H1 (cell line): ENCODE measurements around the gene NEUROD6. TPM values are rescaled to one million over a fixed set of nuclear protein-coding genes. Genes with fewer than 3 reads are reported as not detected.

Experiments used
- CTCF ChIA-PET: fragments of 300-600 bp; sonication (Branson Sonifier 250); formaldehyde crosslinking; loops from one replicate; lab custom pipeline; 2021; ENCODE audit not compliant: partially characterized antibody; lab: Charles Lee
- POLR2A ChIA-PET: fragments of 300-600 bp; sonication (Branson Sonifier 250); formaldehyde crosslinking; loops from one replicate; lab custom pipeline; 2021; ENCODE audit warnings: inconsistent platforms; ENCODE audit not compliant: partially characterized antibody; lab: Charles Lee
- DNase-seq, 2 experiments: peaks; one replicate each; pipeline versions ENCODE4 v3.0.0 to v3.0.0-alpha.2; 2010 to 2022; ENCODE audit warnings: low spot score in 2 of 2, low read depth in 1 of 2, mixed read lengths in 1 of 2
- FAIRE-seq: peaks from 2 replicates; lab custom pipeline; 2011; peaks lifted over from hg19 to GRCh38; lab: Jason Lieb, UNC
- H2AFZ ChIP-seq: 2 replicates; pipeline ENCODE4 v1.8.1; 2012; ENCODE audit warnings: low read length, inconsistent platforms
- H2AK5ac ChIP-seq: 2 replicates; pipeline ENCODE4 v1.6.1; 2013; ENCODE audit warnings: low read depth, low read length
- H2BK120ac ChIP-seq: replicated peaks from 2 replicates; pipeline ENCODE3; 2013; ENCODE audit warnings: low read depth, low read length, inconsistent platforms
- H2BK12ac ChIP-seq: 2 replicates; pipeline ENCODE4 v1.6.1; 2013; ENCODE audit warnings: low read depth, low read length
- H2BK15ac ChIP-seq: 2 replicates; pipeline ENCODE4 v1.6.1; 2013; ENCODE audit warnings: low read length
- H2BK20ac ChIP-seq: 2 replicates; pipeline ENCODE4 v1.6.1; 2013; ENCODE audit warnings: low read length
- H2BK5ac ChIP-seq: 2 replicates; pipeline ENCODE4 v1.6.1; 2013; ENCODE audit warnings: low read depth, low read length
- H3K14ac ChIP-seq: 2 replicates; pipeline ENCODE4 v1.6.1; 2013; ENCODE audit warnings: inconsistent platforms; ENCODE audit not compliant: insufficient read length
- H3K18ac ChIP-seq: 2 replicates; pipeline ENCODE4 v1.6.1; 2013; ENCODE audit warnings: low read length; ENCODE audit errors: extremely low read depth
- H3K23ac ChIP-seq: 2 replicates; pipeline ENCODE4 v1.6.1; 2013; ENCODE audit warnings: inconsistent platforms; ENCODE audit not compliant: insufficient read length
- H3K23me2 ChIP-seq: 2 replicates; pipeline ENCODE4 v1.6.1; 2013; ENCODE audit warnings: low read depth, low read length
- H3K27ac ChIP-seq: 2 replicates; pipeline ENCODE4 v1.6.1; 2011; ENCODE audit warnings: low read depth, low read length, inconsistent platforms
- H3K27me3 ChIP-seq, 4 experiments: replicated peaks in 1 of 4; 1 replicate in 1 of 4; 2 replicates in 3 of 4; pipeline versions ENCODE4 v1.6.1 to v1.8.1; 2011 to 2013; ENCODE audit warnings: low read length in 3 of 4, mild to moderate bottlenecking in 3 of 4, inconsistent platforms in 2 of 4, mixed read lengths in 2 of 4, moderate library complexity in 1 of 4; ENCODE audit not compliant: control insufficient read depth in 3 of 4, insufficient read depth in 3 of 4; ENCODE audit errors: extremely low read depth in 1 of 4
- H3K36me3 ChIP-seq, 4 experiments: 2 replicates each; pipeline versions ENCODE4 v1.6.1 to v1.8.1; 2011 to 2013; ENCODE audit warnings: mild to moderate bottlenecking in 4 of 4, low read length in 3 of 4, moderate library complexity in 2 of 4, control low read depth in 1 of 4, inconsistent platforms in 1 of 4; ENCODE audit not compliant: insufficient read depth in 4 of 4, control insufficient read depth in 2 of 4
- H3K4ac ChIP-seq: replicated peaks from 2 replicates; pipeline ENCODE3; 2013; ENCODE audit warnings: low read length, low read depth, mixed read lengths, inconsistent platforms; ENCODE audit not compliant: insufficient read length
- H3K4me1 ChIP-seq, 4 experiments: replicated peaks in 1 of 4; 1 replicate in 1 of 4; 2 replicates in 3 of 4; pipeline versions ENCODE4 v1.6.1 to v1.8.1; 2011 to 2013; ENCODE audit warnings: low read length in 3 of 4, inconsistent platforms in 2 of 4, mixed read lengths in 1 of 4; ENCODE audit not compliant: insufficient read depth in 4 of 4, control insufficient read depth in 3 of 4
- H3K4me2 ChIP-seq, 2 experiments: 2 replicates each; pipeline versions ENCODE4 v1.6.1 to v1.8.1; 2011 to 2013; ENCODE audit warnings: low read depth in 2 of 2, low read length in 2 of 2, control low read depth in 1 of 2, inconsistent platforms in 1 of 2, mild to moderate bottlenecking in 1 of 2; ENCODE audit not compliant: insufficient read depth in 1 of 2
- H3K4me3 ChIP-seq, 4 experiments: fragments of 200-600, 300-600 bp in 1 of 4; sonication (generic), shearing (Covaris generic), sonication (Bioruptor Twin) in 1 of 4; 2 replicates each; pipeline versions ENCODE4 v1.5.1 to v1.8.1; 2011 to 2016; ENCODE audit warnings: low read length in 4 of 4, low read depth in 3 of 4, control low read depth in 2 of 4, inconsistent platforms in 2 of 4, mild to moderate bottlenecking in 2 of 4, mixed read lengths in 1 of 4, moderate library complexity in 1 of 4; ENCODE audit not compliant: insufficient read depth in 2 of 4; ENCODE audit errors: extremely low read depth in 1 of 4
- H3K56ac ChIP-seq: replicated peaks from 2 replicates; pipeline ENCODE3; 2013; ENCODE audit warnings: low read depth, mild to moderate bottlenecking, mixed read lengths, low read length, inconsistent platforms; ENCODE audit not compliant: insufficient read length
- H3K79me1 ChIP-seq: 2 replicates; pipeline ENCODE4 v1.6.1; 2013; ENCODE audit warnings: low read depth, low read length, control low read depth
- H3K79me2 ChIP-seq, 2 experiments: 2 replicates each; pipeline versions ENCODE4 v1.6.1 to v1.8.1; 2012 to 2013; ENCODE audit warnings: low read length in 2 of 2, mild to moderate bottlenecking in 2 of 2, inconsistent platforms in 1 of 2; ENCODE audit not compliant: insufficient read depth in 2 of 2, control insufficient read depth in 1 of 2
- H3K9ac ChIP-seq, 4 experiments: replicated peaks in 1 of 4; 1 replicate in 1 of 4; 2 replicates in 3 of 4; pipeline versions ENCODE4 v1.6.1 to v1.8.1; 2011 to 2013; ENCODE audit warnings: low read depth in 3 of 4, low read length in 3 of 4, control low read depth in 2 of 4, mild to moderate bottlenecking in 2 of 4, moderate library complexity in 2 of 4, inconsistent platforms in 1 of 4; ENCODE audit errors: extremely low read depth in 1 of 4
- H3K9me3 ChIP-seq, 2 experiments: 2 replicates each; pipeline versions ENCODE4 v1.6.1 to v1.8.1; 2012 to 2013; ENCODE audit warnings: mild to moderate bottlenecking in 2 of 2, moderate library complexity in 2 of 2, control low read depth in 1 of 2, inconsistent platforms in 1 of 2, low read depth in 1 of 2, low read length in 1 of 2, mixed read lengths in 1 of 2; ENCODE audit not compliant: insufficient read depth in 2 of 2
- H4K20me1 ChIP-seq, 2 experiments: replicated peaks in 1 of 2; 2 replicates each; pipeline versions ENCODE3 to v1.8.1; 2011 to 2013; ENCODE audit warnings: inconsistent platforms in 2 of 2, low read length in 2 of 2, mild to moderate bottlenecking in 1 of 2; ENCODE audit not compliant: insufficient read depth in 2 of 2, control insufficient read depth in 1 of 2
- H4K5ac ChIP-seq: 2 replicates; pipeline ENCODE4 v1.6.1; 2013; ENCODE audit warnings: low read length, low read depth, mixed read lengths, inconsistent platforms; ENCODE audit not compliant: insufficient read length
- H4K8ac ChIP-seq: 2 replicates; pipeline ENCODE4 v1.8.0; 2013; ENCODE audit warnings: mild to moderate bottlenecking, moderate library complexity, low read length, inconsistent platforms; ENCODE audit not compliant: insufficient read depth; ENCODE audit errors: extremely low read depth
- H4K91ac ChIP-seq: replicated peaks from 2 replicates; pipeline ENCODE3; 2013; ENCODE audit warnings: low read length, mixed read lengths, inconsistent platforms; ENCODE audit not compliant: insufficient read length
- CREB1 ChIP-seq: IDR thresholded peaks from 2 replicates; pipeline ENCODE4 v1.6.1; 2012; ENCODE audit warnings: inconsistent platforms
- NANOG ChIP-seq: IDR thresholded peaks from 2 replicates; pipeline ENCODE4 v1.6.1; 2011; ENCODE audit warnings: low read length, low read depth, mild to moderate bottlenecking, inconsistent platforms; ENCODE audit not compliant: insufficient read depth, poor library complexity, severe bottlenecking
- NRF1 ChIP-seq: IDR thresholded peaks from 2 replicates; pipeline ENCODE4 v1.6.1; 2011; ENCODE audit warnings: mild to moderate bottlenecking, low read depth, low read length, improper control_type of control experiment
- RBBP5 ChIP-seq: IDR thresholded peaks from 2 replicates; pipeline ENCODE4 v1.7.1; 2012; ENCODE audit warnings: low read depth, mild to moderate bottlenecking, inconsistent platforms, low read length, moderate library complexity, borderline replicate concordance
- SP1 ChIP-seq: IDR thresholded peaks from 2 replicates; pipeline ENCODE4 v1.6.1; 2011; ENCODE audit warnings: low read depth, low read length
- WGBS, 2 experiments: shearing (Covaris generic) in 1 of 2; methylation state at CpG; one replicate each; pipeline versions ENCODE4 v1.1.6 to v1.1.7; 2013 to 2015; ENCODE audit warnings: low lambda C conversion rate in 2 of 2, mixed read lengths in 2 of 2, inconsistent platforms in 1 of 2, low coverage in 1 of 2, missing lambda C conversion rate in 1 of 2; ENCODE audit not compliant: insufficient replicate concordance in 2 of 2, insufficient coverage in 1 of 2, insufficient read length in 1 of 2; ENCODE audit errors: extremely low coverage in 1 of 2, missing lambda C conversion rate in 1 of 2; 5-methylcytosine and 5-hydroxymethylcytosine counted together
- polyA plus RNA-seq, 7 experiments: library from polyadenylated mRNA; depleted of rRNA in 3 of 7; stranded (reverse) in 5 of 7; unstranded in 2 of 7; fragments of >200 nt in 5 of 7; fragments of 200-250 nt in 2 of 7; gene quantifications; 1 replicate in 5 of 7; 2 replicates in 1 of 7; 4 replicates in 1 of 7; pipeline versions ENCODE4 v1.2.1 to v1.2.3, GENCODE V29; 2011 to 2013; ENCODE audit warnings: missing spikeins in 2 of 7, mixed read lengths in 2 of 7
- total RNA-seq: library from RNA; stranded (reverse); fragmentation: NEBNext Ultra II Directional; extraction: Animal tissue kit (Norgen Biotek cat#: 25700); gene quantifications from 2 replicates; pipeline ENCODE4 v1.2.1, GENCODE V29; 2021

NEUROD6 gene
- total and polyA plus RNA-seq, 2 of the 8 experiments (the other 6 are each of a cell fraction or from before 2014, with no cell fraction given), result not detected

GRCh38 chr7:31309407-31309806 is 31.1 kb downstream of the NEUROD6 start:
- no peak overlapping the region for H4K5ac ChIP-seq
- H3K4me1 ChIP-seq, result no peaks in the 10 kb centered on the region
- H3K4ac ChIP-seq, result no peak overlapping the region
- H4K8ac ChIP-seq, result no peak overlapping the region
- no peak for DNase-seq
- H2BK120ac ChIP-seq, result no peak overlapping the region
- H3K27ac ChIP-seq, result no peak overlapping the region
- no peaks in the 10 kb centered on the region for H3K79me2 ChIP-seq
- ChIA-PET POLR2A (no interaction called here), CTCF (interaction anchor here (0.8 kb wide), 1 partner anchor 27 kb away, joined by 3 read pairs; no protein-coding TSS in a partner anchor)
- H3K23ac ChIP-seq, result no peak overlapping the region
- no peak overlapping the region for H2BK15ac ChIP-seq
- H3K4me2 ChIP-seq, result no peak overlapping the region
- H2AFZ ChIP-seq, result no peak overlapping the region
- no peaks in the 10 kb centered on the region for H3K23me2 ChIP-seq
- no peak for TF ChIP-seq NRF1
- no peak for TF ChIP-seq RBBP5
- no peak for TF ChIP-seq NANOG
- TF ChIP-seq CREB1, result no peak
- TF ChIP-seq SP1, result no peak
- no peak overlapping the region for H2BK20ac ChIP-seq
- H3K4me3 ChIP-seq, result no peak overlapping the region
- no peak overlapping the region for H2BK5ac ChIP-seq
- H3K9ac ChIP-seq, result no peak overlapping the region
- H2AK5ac ChIP-seq, result no peak overlapping the region
- FAIRE-seq, result no peak
- H3K79me1 ChIP-seq, result no peaks in the 10 kb centered on the region
- no peak overlapping the region for H4K91ac ChIP-seq
- WGBS, 2 experiments, result 66% methylated on average over 4 of the region's 4 CpGs; no CpG with 5 or more reads in 1 of the 2 experiments
- H3K9me3 ChIP-seq, result no peaks in the 10 kb centered on the region
- H4K20me1 ChIP-seq, result no peaks in the 10 kb centered on the region
- no peaks in the 10 kb centered on the region for H3K27me3 ChIP-seq
- H3K14ac ChIP-seq, result no peak overlapping the region
- no peak overlapping the region for H3K18ac ChIP-seq
- no peak overlapping the region for H2BK12ac ChIP-seq
- H3K56ac ChIP-seq, result no peak overlapping the region
- no peaks in the 10 kb centered on the region for H3K36me3 ChIP-seq
